Measurements from ENCODE around the gene CDC42BPB. TPM values are rescaled to one million over a fixed set of nuclear protein-coding genes. Genes with fewer than 3 reads are reported as not detected.

CDC42BPB gene
- polyA plus RNA-seq, 1 of the 3 experiments (the other 2 are of a cell fraction): 61.6 TPM

DNA sequence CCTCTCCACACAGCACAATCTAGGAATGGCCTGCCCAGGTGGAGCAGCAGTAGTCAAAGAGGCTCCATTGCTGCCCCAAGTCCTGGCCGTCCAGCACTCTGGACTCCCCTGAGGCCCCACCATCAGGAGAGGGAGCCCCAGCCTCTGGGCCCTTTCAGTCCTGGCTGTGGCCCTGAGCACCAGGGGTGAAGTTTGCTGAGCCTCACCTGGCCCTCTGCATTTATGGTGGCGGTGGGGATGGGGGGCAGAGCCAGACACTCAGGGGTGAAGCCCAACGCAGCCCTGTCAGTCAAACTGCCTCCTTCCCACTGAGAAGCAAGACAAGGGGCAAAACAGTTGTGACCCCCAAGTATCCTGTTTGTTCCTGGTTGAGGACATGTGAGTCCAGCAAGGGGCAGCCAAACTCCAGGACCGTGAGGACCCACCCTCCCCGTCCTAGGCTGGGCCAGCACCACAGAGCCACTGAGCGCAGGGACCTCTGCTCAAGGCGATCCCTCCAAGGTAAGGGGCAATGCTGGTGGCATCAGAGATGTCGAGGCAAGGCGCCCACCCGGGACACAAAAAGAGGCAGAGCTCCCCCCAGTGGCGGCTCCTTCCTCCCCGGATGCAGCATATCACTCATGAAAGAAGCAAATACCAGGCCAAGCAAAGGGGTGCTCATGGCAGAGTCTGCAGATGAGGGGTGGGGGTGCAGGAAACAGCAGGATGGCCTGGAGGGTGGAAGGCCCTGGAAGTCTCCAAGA lies 139.7 kb downstream of the CDC42BPB start:
- no peaks in the 10 kb centered on the region for H4K20me1 ChIP-seq (ENCODE audit: insufficient read depth)
- CTCF ChIA-PET: interaction anchor here (0.7 to 2.9 kb wide), 6 partner anchors 9 to 224 kb away, joined by 3 to 26 read pairs (median 4); no protein-coding TSS in a partner anchor
- peak; percentile 87 for DNase-seq
- TF ChIP-seq RAD21 (IDR thresholded peaks at IDR 0.05; ENCODE audit: low read length) (peak; percentile 76), SMC3 (IDR thresholded peaks at IDR 0.05; ENCODE audit: low read depth, low read length) (peak; percentile 74), SIN3A (IDR thresholded peaks at IDR 0.05; ENCODE audit: borderline replicate concordance, low read depth, low read length) (no peak)
- TF ChIP-seq, protein P1, sequence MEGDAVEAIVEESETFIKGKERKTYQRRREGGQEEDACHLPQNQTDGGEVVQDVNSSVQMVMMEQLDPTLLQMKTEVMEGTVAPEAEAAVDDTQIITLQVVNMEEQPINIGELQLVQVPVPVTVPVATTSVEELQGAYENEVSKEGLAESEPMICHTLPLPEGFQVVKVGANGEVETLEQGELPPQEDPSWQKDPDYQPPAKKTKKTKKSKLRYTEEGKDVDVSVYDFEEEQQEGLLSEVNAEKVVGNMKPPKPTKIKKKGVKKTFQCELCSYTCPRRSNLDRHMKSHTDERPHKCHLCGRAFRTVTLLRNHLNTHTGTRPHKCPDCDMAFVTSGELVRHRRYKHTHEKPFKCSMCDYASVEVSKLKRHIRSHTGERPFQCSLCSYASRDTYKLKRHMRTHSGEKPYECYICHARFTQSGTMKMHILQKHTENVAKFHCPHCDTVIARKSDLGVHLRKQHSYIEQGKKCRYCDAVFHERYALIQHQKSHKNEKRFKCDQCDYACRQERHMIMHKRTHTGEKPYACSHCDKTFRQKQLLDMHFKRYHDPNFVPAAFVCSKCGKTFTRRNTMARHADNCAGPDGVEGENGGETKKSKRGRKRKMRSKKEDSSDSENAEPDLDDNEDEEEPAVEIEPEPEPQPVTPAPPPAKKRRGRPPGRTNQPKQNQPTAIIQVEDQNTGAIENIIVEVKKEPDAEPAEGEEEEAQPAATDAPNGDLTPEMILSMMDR (IDR thresholded peaks at IDR 0.05): peak; percentile 68
- TF ChIP-seq, protein P2, sequence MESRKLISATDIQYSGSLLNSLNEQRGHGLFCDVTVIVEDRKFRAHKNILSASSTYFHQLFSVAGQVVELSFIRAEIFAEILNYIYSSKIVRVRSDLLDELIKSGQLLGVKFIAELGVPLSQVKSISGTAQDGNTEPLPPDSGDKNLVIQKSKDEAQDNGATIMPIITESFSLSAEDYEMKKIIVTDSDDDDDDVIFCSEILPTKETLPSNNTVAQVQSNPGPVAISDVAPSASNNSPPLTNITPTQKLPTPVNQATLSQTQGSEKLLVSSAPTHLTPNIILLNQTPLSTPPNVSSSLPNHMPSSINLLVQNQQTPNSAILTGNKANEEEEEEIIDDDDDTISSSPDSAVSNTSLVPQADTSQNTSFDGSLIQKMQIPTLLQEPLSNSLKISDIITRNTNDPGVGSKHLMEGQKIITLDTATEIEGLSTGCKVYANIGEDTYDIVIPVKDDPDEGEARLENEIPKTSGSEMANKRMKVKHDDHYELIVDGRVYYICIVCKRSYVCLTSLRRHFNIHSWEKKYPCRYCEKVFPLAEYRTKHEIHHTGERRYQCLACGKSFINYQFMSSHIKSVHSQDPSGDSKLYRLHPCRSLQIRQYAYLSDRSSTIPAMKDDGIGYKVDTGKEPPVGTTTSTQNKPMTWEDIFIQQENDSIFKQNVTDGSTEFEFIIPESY (IDR thresholded peaks at IDR 0.05; ENCODE audit: borderline replicate concordance, low read depth): no peak
- no peak overlapping the region for H3K9ac ChIP-seq
- H3K79me2 ChIP-seq (ENCODE audit: insufficient read depth): no peaks in the 10 kb centered on the region
- H3K27ac ChIP-seq (ENCODE audit: low read depth in 2 of 2, low read length in 1 of 2): no peak overlapping the region
- H3F3A ChIP-seq (replicated peaks; ENCODE audit: insufficient read depth): no peaks in the 10 kb centered on the region
- 0% methylated on average over 5 of the region's 12 CpGs for WGBS (ENCODE audit: low lambda C conversion rate)
- no peaks in the 10 kb centered on the region for H3K36me3 ChIP-seq (replicated peaks in 1 of 2; ENCODE audit: control insufficient read depth in 1 of 2, insufficient read depth in 2 of 2, low read length in 1 of 2)
- no peak overlapping the region for H3K4me2 ChIP-seq
- H3K9me2 ChIP-seq: no peaks in the 10 kb centered on the region
- no peaks in the 10 kb centered on the region for H3K9me3 ChIP-seq
- H3K27me3 ChIP-seq (ENCODE audit: insufficient read depth): no peaks in the 10 kb centered on the region; the same call in 1 of the 2 replicates
- H2AFZ ChIP-seq (ENCODE audit: low read depth): no peak overlapping the region
- POLR2A ChIA-PET: no interaction called here
- H3K4me3 ChIP-seq (ENCODE audit: low read depth in 2 of 2, low read length in 1 of 2): peak overlapping the region in 1 of 2 experiments; percentile 26; a peak in 1 of 4 replicates
- no peaks in the 10 kb centered on the region for H3K4me1 ChIP-seq (ENCODE audit: control insufficient read depth in 1 of 2, insufficient read depth in 2 of 2, low read depth in 1 of 2, low read length in 1 of 2)

DNA sequence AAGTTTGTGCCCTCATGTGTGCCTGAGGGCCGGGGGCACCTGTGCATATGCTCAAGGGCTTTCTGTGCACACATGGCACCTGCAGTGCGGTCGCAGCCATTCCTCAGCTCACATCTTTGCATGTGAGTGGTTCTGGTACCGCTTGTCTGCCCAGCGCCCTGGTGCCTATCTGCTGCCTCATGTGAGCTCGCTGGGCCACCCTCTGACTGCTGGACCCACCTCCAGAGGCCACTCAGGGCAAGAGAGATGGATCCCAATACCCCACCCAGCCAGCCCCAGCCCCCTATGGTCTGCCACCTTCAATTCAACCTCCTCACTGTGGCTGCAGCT lies 140.3 kb downstream of the CDC42BPB start:
- Histone ChIP-seq H3K9me2 (no peaks in the 10 kb centered on the region), H2AFZ (ENCODE audit: low read depth) (no peak overlapping the region), H3K4me3 (ENCODE audit: low read depth in 2 of 2, low read length in 1 of 2) (no peak overlapping the region), H3K4me2 (no peak overlapping the region), H3K27ac (ENCODE audit: low read depth in 2 of 2, low read length in 1 of 2) (no peak overlapping the region), H3K9ac (no peak overlapping the region), H3K4me1 (ENCODE audit: control insufficient read depth in 1 of 2, insufficient read depth in 2 of 2, low read depth in 1 of 2, low read length in 1 of 2) (no peaks in the 10 kb centered on the region), H3K36me3 (replicated peaks in 1 of 2; ENCODE audit: control insufficient read depth in 1 of 2, insufficient read depth in 2 of 2, low read length in 1 of 2) (no peaks in the 10 kb centered on the region), H3K27me3 (ENCODE audit: insufficient read depth) (no peaks in the 10 kb centered on the region), H3K9me3 (no peaks in the 10 kb centered on the region), H3F3A (replicated peaks; ENCODE audit: insufficient read depth) (no peaks in the 10 kb centered on the region), H3K79me2 (ENCODE audit: insufficient read depth) (no peaks in the 10 kb centered on the region), H4K20me1 (ENCODE audit: insufficient read depth) (no peaks in the 10 kb centered on the region)
- ChIA-PET POLR2A (no interaction called here), CTCF (interaction anchor here (1.2 to 2.9 kb wide), 5 partner anchors 8 to 223 kb away, joined by 3 to 26 read pairs (median 5); no protein-coding TSS in a partner anchor)
- no peak for DNase-seq
- 90% methylated on average over 6 of the region's 6 CpGs for WGBS (ENCODE audit: low lambda C conversion rate)
- TF ChIP-seq, protein P3, sequence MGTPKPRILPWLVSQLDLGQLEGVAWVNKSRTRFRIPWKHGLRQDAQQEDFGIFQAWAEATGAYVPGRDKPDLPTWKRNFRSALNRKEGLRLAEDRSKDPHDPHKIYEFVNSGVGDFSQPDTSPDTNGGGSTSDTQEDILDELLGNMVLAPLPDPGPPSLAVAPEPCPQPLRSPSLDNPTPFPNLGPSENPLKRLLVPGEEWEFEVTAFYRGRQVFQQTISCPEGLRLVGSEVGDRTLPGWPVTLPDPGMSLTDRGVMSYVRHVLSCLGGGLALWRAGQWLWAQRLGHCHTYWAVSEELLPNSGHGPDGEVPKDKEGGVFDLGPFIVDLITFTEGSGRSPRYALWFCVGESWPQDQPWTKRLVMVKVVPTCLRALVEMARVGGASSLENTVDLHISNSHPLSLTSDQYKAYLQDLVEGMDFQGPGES (IDR thresholded peaks at IDR 0.05; ENCODE audit: low read depth, low read length): no peak
- TF ChIP-seq YY1 (IDR thresholded peaks at IDR 0.05; ENCODE audit: low read depth): no peak
- TF ChIP-seq FOXM1 (IDR thresholded peaks at IDR 0.05; ENCODE audit: low read depth): no peak
- no peak for TF ChIP-seq TCF12 (IDR thresholded peaks at IDR 0.05)
- TF ChIP-seq, protein P2 (IDR thresholded peaks at IDR 0.05; ENCODE audit: borderline replicate concordance, low read depth): no peak
- TF ChIP-seq TEAD4 (IDR thresholded peaks at IDR 0.05; ENCODE audit: borderline replicate concordance, insufficient read depth): no peak
- TF ChIP-seq RFX5 (IDR thresholded peaks at IDR 0.05; ENCODE audit: low read length): no peak
- no peak for TF ChIP-seq TAF1 (IDR thresholded peaks at IDR 0.05; ENCODE audit: borderline replicate concordance, low read depth, low read length)
- TF ChIP-seq, protein P4, sequence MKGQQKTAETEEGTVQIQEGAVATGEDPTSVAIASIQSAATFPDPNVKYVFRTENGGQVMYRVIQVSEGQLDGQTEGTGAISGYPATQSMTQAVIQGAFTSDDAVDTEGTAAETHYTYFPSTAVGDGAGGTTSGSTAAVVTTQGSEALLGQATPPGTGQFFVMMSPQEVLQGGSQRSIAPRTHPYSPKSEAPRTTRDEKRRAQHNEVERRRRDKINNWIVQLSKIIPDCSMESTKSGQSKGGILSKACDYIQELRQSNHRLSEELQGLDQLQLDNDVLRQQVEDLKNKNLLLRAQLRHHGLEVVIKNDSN (IDR thresholded peaks at IDR 0.05; ENCODE audit: borderline replicate concordance, low read depth): no peak
- no peak for TF ChIP-seq FOSL2 (IDR thresholded peaks at IDR 0.05; ENCODE audit: borderline replicate concordance, low read depth)
- TF ChIP-seq MEF2A (IDR thresholded peaks at IDR 0.05; ENCODE audit: borderline replicate concordance, low read depth): no peak
